Stimulated activated CD4-positive, alpha-beta T cell treated with anti-CD3 and anti-CD28 coated beads, Interleukin-15, amount 100 ng/mL, for 1 hour (primary cell): ENCODE results near the gene CCDC107.

Experiments
- DNase-seq, 2 donors: peaks; one replicate each; pipeline ENCODE4 v3.0.0-alpha.2; 2020; ENCODE audit warnings: low read depth in 1 of 2, low spot score in 1 of 2

Gene CCDC107

GRCh38 chr9:35700031-35700430, 41.9 kb downstream of the CCDC107 start:
- DNase-seq, result no peak

GRCh38 chr9:35700942-35701341, 42.9 kb downstream of the CCDC107 start:
- no peak for DNase-seq

- no peak for DNase-seq
Measured at GRCh38 chr9:35702696-35703095, 44.6 kb downstream of the CCDC107 start.

GRCh38 chr9:35703906-35704672, 46.0 kb downstream of the CCDC107 start:
- DNase-seq, result no peak

GRCh38 chr9:35705372-35705771, 47.3 kb downstream of the CCDC107 start:
- no peak for DNase-seq

GRCh38 chr9:35705836-35706430, 47.8 kb downstream of the CCDC107 start:
- DNase-seq, result no peak

- DNase-seq, result no peak
Measured at GRCh38 chr9:35706951-35707350, 48.9 kb downstream of the CCDC107 start.

- DNase-seq, result no peak
Measured at GRCh38 chr9:35708146-35708545, 50.1 kb downstream of the CCDC107 start.

GRCh38 chr9:35710818-35711500, 52.9 kb downstream of the CCDC107 start:
- DNase-seq, result no peak
